ENCODE measurements around the gene TSPEAR. TPM values are rescaled to one million over a fixed set of nuclear protein-coding genes. Genes with fewer than 3 reads are reported as not detected.

Gene TSPEAR
- total RNA-seq, 1 donor from 2014 or later: 0.15 TPM

DNA sequence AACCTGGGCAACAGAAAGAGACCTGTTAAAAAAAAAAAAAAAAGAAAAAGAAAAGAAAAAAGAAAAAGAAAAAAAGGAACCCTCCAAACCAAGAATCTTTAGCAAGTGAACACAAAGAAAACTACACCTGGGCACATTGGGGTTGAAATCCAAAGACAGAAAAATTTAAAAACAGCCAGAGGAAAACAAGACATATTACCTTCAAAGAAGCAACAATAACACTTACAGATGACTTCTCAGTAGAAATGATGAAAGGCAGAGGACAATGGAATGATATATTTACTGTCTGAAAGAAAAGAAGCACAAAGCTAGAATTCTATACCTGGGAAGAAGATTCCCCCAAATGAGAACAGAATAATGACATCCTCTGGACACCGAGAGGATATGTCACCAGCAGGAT, 168.7 kb downstream of the TSPEAR start:
- no peak for TF ChIP-seq CTCF (IDR thresholded peaks at IDR 0.05)
- Mint-ChIP-seq H3K27ac (ENCODE audit: unreplicated experiment) (no peak overlapping the region), H3K9me3 (ENCODE audit: low read depth) (peaks cover 18% of the 10 kb centered on the region), H3K27me3 (ENCODE audit: low read depth) (peaks cover 5% of the 10 kb centered on the region), H3K4me3 (ENCODE audit: unreplicated experiment) (no peak overlapping the region), H3K36me3 (ENCODE audit: low read depth) (peaks cover 11% of the 10 kb centered on the region), H3K4me1 (ENCODE audit: low read depth) (no peaks in the 10 kb centered on the region)
- DNase-seq (ENCODE audit: low spot score): no peak

DNA sequence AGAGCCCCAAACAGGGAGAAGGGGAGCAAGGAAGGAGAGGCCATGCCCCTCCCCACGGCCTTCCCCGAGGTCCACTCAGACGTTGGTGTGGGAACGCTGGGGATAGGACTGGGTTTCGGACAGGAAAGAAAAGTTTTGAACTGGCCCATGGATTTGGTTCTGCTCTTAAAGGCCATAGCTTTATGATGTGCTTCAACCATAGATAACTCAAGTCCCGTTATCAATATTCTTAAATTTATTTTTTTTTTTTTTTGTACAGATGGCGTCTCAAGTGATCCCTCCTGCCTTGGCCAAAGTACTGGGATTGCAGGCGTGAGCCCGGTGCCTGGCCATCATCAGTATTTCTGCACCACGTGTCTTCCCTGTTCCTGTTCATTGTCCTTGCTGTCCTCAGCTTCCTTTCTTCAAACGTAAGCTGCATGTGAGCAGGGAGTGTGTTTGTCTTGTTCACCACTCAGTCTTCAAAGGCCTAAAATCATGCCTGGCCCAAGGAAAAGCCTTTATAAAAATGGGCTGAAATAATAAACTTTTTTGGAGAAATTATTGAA, 170.6 kb downstream of the TSPEAR start:
- no peak for TF ChIP-seq CTCF (IDR thresholded peaks at IDR 0.05)

GRCh38 chr21:44539991-44540666, 171.2 kb downstream of the TSPEAR start, which contains the start of gene KRTAP10-1:
Gene KRTAP10-1 (minus strand): TSS chr21:44540195. CDS start chr21:44540150, 45 bp downstream.
- no peaks in the 10 kb centered on the region for H3K36me3 Mint-ChIP-seq (ENCODE audit: low read depth)
- TF ChIP-seq CTCF (IDR thresholded peaks at IDR 0.05): no peak
- no peak within 1 kb of the TSS for H3K27ac Mint-ChIP-seq (ENCODE audit: unreplicated experiment)
- peaks cover 5% of the 10 kb centered on the region for H3K9me3 Mint-ChIP-seq (ENCODE audit: low read depth)
- no peak for DNase-seq (ENCODE audit: low spot score)
- peaks cover 8% of the 10 kb centered on the region for H3K27me3 Mint-ChIP-seq (ENCODE audit: low read depth)
- no peak within 1 kb of the TSS for H3K4me3 Mint-ChIP-seq (ENCODE audit: unreplicated experiment)
- H3K4me1 Mint-ChIP-seq (ENCODE audit: low read depth): no peaks in the 10 kb centered on the region

More for the DNA sequence above, 170.6 kb downstream of the TSPEAR start:
- Mint-ChIP-seq H3K4me1 (ENCODE audit: low read depth) (no peaks in the 10 kb centered on the region), H3K4me3 (ENCODE audit: unreplicated experiment) (no peak overlapping the region), H3K27ac (ENCODE audit: unreplicated experiment) (no peak overlapping the region), H3K27me3 (ENCODE audit: low read depth) (peaks cover 7% of the 10 kb centered on the region), H3K36me3 (ENCODE audit: low read depth) (peaks cover 1% of the 10 kb centered on the region), H3K9me3 (ENCODE audit: low read depth) (peaks cover 11% of the 10 kb centered on the region)
- DNase-seq (ENCODE audit: low spot score): no peak

DNA sequence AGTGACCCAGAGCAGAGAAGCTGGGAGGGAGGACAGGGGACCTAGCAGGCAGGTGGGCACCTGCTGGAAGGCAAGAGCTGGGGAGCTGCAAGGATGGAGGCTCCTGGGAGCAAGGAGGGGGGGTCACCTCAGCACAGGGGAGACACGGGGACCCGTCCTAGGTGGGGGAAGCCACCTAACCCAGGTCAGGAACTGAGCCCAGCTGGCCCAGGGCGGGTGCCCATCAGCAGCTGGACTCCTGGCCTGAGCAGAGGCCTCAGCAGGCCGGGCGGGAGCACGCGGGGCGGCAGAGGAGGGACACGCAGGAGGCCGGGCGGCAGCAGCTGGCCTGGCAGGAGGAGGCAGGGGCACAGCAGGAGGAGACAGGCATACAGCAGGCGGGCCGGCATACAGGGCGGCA, 172.3 kb downstream of the TSPEAR start:
- H3K36me3 Mint-ChIP-seq (ENCODE audit: low read depth): no peaks in the 10 kb centered on the region
- H3K4me3 Mint-ChIP-seq (ENCODE audit: unreplicated experiment): no peak overlapping the region
- no peak for TF ChIP-seq CTCF (IDR thresholded peaks at IDR 0.05)
- H3K27ac Mint-ChIP-seq (ENCODE audit: unreplicated experiment): no peak overlapping the region
- peaks cover 14% of the 10 kb centered on the region for H3K27me3 Mint-ChIP-seq (ENCODE audit: low read depth)
- peaks cover 5% of the 10 kb centered on the region for H3K9me3 Mint-ChIP-seq (ENCODE audit: low read depth)
- DNase-seq (ENCODE audit: low spot score): no peak
- no peaks in the 10 kb centered on the region for H3K4me1 Mint-ChIP-seq (ENCODE audit: low read depth)

DNA sequence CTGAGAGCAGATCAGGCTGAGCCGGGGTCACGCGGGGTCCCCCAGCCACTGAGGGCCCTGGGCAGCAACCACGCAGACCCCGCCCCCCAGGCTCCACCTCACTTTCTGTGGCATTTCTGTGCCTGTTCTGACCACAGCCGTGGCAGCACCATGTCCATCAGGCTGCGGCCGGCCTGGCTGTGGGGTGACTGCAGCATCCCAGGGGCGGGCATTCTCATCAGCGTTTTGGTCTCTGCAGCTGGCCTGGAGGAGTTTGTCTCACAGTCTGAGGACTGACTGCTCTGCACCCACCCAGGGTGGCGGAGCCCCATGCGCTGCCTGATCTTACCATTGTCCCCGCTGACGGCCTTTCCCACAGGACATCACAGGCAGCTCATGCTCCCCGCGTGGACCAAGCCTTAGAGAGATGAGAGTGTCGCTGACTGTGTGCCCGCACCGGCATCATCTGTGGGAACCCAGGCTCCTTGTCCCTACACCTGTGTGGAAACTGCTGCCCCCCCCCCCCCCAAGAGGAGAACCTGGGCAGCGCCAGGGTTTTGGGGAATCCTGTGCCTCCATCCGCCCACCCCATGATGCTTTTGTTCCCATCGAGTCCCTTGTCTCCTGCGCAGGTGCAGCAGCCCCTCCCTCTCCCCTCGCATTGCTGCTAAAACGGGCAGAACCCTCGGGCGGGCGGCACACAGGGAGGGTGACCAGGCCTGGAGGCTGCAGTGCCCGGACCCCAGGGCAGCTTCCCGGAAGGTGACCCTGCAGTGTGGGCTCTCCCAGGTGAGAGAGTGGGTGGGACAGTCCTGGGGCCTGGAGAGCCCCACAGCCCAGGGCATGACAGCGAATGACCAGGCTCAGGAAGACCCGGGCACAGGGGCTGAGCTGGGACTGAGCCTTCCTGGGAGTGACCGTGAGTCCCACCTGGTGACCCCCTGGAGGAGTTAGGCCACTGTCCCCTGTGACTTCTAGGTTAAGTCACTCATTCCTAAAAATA, 173.2 kb downstream of the TSPEAR start:
- no peaks in the 10 kb centered on the region for H3K36me3 Mint-ChIP-seq (ENCODE audit: low read depth)
- TF ChIP-seq CTCF (IDR thresholded peaks at IDR 0.05): no peak
- H3K27ac Mint-ChIP-seq (ENCODE audit: unreplicated experiment): no peak overlapping the region
- peaks cover 14% of the 10 kb centered on the region for H3K27me3 Mint-ChIP-seq (ENCODE audit: low read depth)
- DNase-seq (ENCODE audit: low spot score): no peak
- H3K4me1 Mint-ChIP-seq (ENCODE audit: low read depth): no peaks in the 10 kb centered on the region
- peaks cover 5% of the 10 kb centered on the region for H3K9me3 Mint-ChIP-seq (ENCODE audit: low read depth)
- H3K4me3 Mint-ChIP-seq (ENCODE audit: unreplicated experiment): no peak overlapping the region

Measured in chondrocyte (in vitro differentiated cells).